ENCODE results near the gene MTG1.
"Not testable (repeated sequence)": the region's sequence is repeated elsewhere in the genome, so short reads cannot be mapped to it uniquely, and the experiment has no call there.

The MTG1 gene

DNA sequence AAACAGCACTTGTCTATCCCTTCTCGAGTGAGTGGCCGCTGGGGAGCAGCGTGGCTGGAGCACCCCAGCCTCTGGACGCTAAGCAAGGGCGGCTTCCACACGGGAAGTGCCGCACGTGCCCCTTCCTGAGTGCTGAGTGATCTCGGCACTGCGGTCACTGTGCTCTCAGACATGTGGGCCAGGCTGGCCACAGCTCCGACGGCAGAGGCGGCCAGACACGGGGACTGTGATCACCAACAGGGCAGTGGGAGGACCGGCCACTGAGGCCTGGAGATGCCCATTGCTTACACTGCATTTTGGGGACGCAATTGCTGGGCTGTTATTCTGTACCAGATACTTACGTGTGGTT, 27.9 kb upstream of the MTG1 start:
- no peak for DNase-seq (ENCODE audit: low read depth)
- H3K4me3 ChIP-seq (ENCODE audit: low read depth, low read length), result no peak overlapping the region
- no peak for TF ChIP-seq MYC (IDR thresholded peaks at IDR 0.05; ENCODE audit: low read depth, low read length)
- no peak for TF ChIP-seq POLR2A (IDR thresholded peaks at IDR 0.05; ENCODE audit: extremely low read depth, insufficient read length)
- TF ChIP-seq, protein P1, sequence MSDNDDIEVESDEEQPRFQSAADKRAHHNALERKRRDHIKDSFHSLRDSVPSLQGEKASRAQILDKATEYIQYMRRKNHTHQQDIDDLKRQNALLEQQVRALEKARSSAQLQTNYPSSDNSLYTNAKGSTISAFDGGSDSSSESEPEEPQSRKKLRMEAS (IDR thresholded peaks at IDR 0.05; ENCODE audit: low read depth, low read length), result no peak
- TF ChIP-seq, protein P2, sequence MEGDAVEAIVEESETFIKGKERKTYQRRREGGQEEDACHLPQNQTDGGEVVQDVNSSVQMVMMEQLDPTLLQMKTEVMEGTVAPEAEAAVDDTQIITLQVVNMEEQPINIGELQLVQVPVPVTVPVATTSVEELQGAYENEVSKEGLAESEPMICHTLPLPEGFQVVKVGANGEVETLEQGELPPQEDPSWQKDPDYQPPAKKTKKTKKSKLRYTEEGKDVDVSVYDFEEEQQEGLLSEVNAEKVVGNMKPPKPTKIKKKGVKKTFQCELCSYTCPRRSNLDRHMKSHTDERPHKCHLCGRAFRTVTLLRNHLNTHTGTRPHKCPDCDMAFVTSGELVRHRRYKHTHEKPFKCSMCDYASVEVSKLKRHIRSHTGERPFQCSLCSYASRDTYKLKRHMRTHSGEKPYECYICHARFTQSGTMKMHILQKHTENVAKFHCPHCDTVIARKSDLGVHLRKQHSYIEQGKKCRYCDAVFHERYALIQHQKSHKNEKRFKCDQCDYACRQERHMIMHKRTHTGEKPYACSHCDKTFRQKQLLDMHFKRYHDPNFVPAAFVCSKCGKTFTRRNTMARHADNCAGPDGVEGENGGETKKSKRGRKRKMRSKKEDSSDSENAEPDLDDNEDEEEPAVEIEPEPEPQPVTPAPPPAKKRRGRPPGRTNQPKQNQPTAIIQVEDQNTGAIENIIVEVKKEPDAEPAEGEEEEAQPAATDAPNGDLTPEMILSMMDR (IDR thresholded peaks at IDR 0.05; ENCODE audit: low read depth, low read length), result no peak

DNA sequence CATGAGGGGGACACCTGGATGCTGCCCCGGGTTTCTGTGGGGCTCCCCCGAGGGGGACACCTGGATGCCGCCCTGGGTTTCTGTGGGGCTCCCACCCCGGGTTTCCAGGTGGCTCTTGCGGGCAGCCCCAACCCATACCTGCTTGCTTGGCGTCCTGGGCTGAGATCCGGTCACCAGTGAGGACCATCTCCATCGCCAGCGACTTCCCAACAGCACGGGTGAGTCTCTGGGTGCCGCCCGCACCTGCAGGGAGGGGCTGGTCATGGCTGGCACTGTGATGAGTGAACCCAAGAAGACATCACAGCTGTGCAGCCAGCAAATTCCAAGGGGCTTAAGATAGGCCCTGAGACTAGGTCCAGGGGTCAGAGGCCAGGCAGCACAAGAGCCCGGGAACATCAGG, 27.2 kb upstream of the MTG1 start:
- no peak overlapping the region for H3K4me3 ChIP-seq (ENCODE audit: low read depth, low read length)
- DNase-seq (ENCODE audit: low read depth), result no peak
- TF ChIP-seq MYC (IDR thresholded peaks at IDR 0.05; ENCODE audit: low read depth, low read length) (no peak), POLR2A (IDR thresholded peaks at IDR 0.05; ENCODE audit: extremely low read depth, insufficient read length) (no peak)
- TF ChIP-seq, protein P1 (IDR thresholded peaks at IDR 0.05; ENCODE audit: low read depth, low read length), result no peak
- TF ChIP-seq, protein P2 (IDR thresholded peaks at IDR 0.05; ENCODE audit: low read depth, low read length), result no peak

DNA sequence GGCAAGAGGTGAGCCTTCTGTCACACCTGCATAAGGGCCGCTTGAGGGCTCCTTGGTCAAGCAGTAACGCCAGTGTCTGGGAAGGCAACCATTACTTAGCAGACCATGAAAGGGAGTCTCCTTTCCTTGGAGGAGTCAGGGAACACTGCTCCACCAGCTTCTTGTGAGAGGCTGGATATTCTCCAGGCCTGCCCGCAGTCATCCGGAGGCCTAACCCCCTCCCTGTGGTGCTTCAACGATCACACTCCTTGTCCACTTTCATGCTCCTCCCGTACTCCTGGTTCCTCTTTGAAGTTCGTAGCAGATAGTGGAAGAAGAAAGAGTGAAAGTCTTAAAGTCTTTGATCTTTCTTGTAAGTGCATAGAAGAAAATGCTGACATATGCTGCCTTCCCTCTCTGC, 26.5 kb upstream of the MTG1 start:
- H3K4me3 ChIP-seq (ENCODE audit: low read depth, low read length); DNase-seq (ENCODE audit: low read depth): not testable (repeated sequence)

DNA sequence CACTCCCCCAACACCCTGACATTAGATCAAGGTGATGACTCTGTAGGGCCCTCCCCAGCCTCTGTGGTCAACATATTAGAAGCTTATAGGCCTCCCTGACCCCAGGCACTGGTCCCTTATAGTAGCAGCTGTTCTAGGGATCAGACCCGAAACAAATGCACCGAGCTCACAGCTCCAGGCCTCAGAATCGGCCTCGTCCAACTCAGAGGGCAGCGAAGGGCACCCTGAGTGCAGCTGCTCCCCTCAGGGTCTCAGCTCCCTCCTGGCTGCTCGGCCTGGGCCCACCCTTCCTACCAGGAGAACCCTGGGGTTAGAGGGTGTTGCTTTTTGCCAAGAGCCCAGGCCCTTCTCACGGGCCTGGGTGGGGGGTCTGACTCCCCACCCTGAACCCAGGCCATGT, 25.8 kb upstream of the MTG1 start:
- no peak overlapping the region for H3K4me3 ChIP-seq (ENCODE audit: low read depth, low read length)
- TF ChIP-seq POLR2A (IDR thresholded peaks at IDR 0.05; ENCODE audit: extremely low read depth, insufficient read length) (no peak), MYC (IDR thresholded peaks at IDR 0.05; ENCODE audit: low read depth, low read length) (no peak)
- TF ChIP-seq, protein P1 (IDR thresholded peaks at IDR 0.05; ENCODE audit: low read depth, low read length), result no peak
- TF ChIP-seq, protein P2 (IDR thresholded peaks at IDR 0.05; ENCODE audit: low read depth, low read length), result no peak
- no peak for DNase-seq (ENCODE audit: low read depth)

DNA sequence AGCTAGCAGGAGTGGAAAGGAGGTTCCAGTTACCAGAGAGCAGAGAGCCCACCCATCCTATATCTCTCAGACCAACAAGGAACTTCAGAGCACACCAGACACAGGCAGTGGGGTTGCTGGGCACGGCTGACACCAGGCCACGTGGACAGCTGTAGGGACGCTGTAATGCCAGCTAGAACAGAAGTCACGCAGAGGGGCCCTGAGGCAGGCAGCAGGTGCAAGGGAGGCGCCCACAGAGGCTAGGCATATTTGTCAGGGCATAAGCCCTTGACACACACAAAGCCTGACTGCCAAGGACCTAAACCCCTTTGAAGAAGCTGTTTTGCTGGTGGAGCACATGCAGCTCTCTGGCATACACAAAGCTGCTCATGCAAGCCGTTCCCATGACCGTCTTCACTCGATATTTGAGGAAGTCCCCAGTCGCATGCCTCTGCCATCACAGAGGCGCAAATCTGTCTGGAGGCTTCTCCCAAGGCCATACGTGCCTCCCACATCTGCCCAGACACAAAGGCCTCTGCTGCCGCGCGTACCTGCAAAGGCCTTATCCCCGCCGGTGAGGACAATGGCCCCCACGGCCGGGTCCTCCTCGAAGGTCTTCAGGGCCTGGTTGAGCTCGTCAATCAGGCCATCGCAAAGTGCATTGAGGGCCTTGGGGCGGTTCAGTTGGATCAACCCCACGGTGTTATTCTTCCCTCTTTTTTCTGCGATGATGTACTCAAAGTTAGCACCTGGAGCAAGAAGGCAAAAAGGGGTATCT, 23.7 kb upstream of the MTG1 start:
- TF ChIP-seq POLR2A (IDR thresholded peaks at IDR 0.05; ENCODE audit: extremely low read depth, insufficient read length) (no peak), MYC (IDR thresholded peaks at IDR 0.05; ENCODE audit: low read depth, low read length) (no peak)
- TF ChIP-seq, protein P2 (IDR thresholded peaks at IDR 0.05; ENCODE audit: low read depth, low read length), result no peak
- TF ChIP-seq, protein P1 (IDR thresholded peaks at IDR 0.05; ENCODE audit: low read depth, low read length), result no peak
- no peak overlapping the region for H3K4me3 ChIP-seq (ENCODE audit: low read depth, low read length)
- no peak for DNase-seq (ENCODE audit: low read depth)

DNA sequence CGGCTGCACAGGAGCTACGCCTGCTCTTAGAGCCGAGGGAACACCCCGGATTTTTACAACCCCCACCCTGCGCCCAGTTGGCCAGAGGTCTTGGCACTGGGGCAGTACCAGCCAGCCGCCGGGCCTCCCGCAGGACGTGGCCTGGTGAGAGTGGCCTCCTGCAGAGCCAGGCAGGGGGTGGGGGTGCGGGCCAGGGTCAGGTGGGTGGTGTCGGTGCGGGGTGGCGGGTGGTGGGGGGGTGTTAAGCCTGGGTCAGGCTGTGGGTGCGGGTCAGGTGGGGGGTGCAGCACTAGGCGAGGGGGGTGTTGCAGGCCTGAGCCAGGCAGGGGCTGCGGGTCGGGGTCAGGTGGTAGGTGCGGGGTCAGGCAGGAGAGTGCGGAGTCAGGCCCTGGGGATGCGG, 21.4 kb upstream of the MTG1 start:
- TF ChIP-seq, protein P1 (IDR thresholded peaks at IDR 0.05; ENCODE audit: low read depth, low read length), result no peak
- no peak for TF ChIP-seq MYC (IDR thresholded peaks at IDR 0.05; ENCODE audit: low read depth, low read length)
- TF ChIP-seq POLR2A (IDR thresholded peaks at IDR 0.05; ENCODE audit: extremely low read depth, insufficient read length), result no peak
- TF ChIP-seq, protein P2 (IDR thresholded peaks at IDR 0.05; ENCODE audit: low read depth, low read length), result no peak
- H3K4me3 ChIP-seq (ENCODE audit: low read depth, low read length), result peak overlapping the region; percentile 43
- DNase-seq (ENCODE audit: low read depth), result peak; percentile 28

All from NB4 (cell line).